Neural cell (in vitro differentiated cells): ENCODE data around the gene WDFY1. TPM values are rescaled to one million over a fixed set of nuclear protein-coding genes. Genes with fewer than 3 reads are reported as not detected.

ENCODE experiments used
- H2AFZ ChIP-seq: fragments of 200-600, 300-800 bp; sonication (generic), shearing (Covaris generic); 2 replicates; pipeline ENCODE4 v1.6.0; 2014; ENCODE audit warnings: low read depth, mild to moderate bottlenecking, antibody characterized with exemption, low read length, moderate library complexity
- H3F3A ChIP-seq: fragments of 200-600 bp; shearing (Covaris generic); 2 replicates; pipeline ENCODE4 v1.6.1; 2016; ENCODE audit warnings: mild to moderate bottlenecking, moderate library complexity, mixed read lengths, antibody characterized with exemption, low read length; ENCODE audit not compliant: insufficient read depth, poor library complexity, severe bottlenecking
- H3K27ac ChIP-seq: fragments of 200-600, 300-800 bp; sonication (generic), shearing (Covaris generic); 2 replicates; pipeline ENCODE4 v1.5.1; 2014; ENCODE audit warnings: mild to moderate bottlenecking, low read length, moderate library complexity
- H3K27me3 ChIP-seq: fragments of 300-800, 200-600 bp; sonication (generic), shearing (Covaris generic); 2 replicates; pipeline ENCODE4 v1.6.0; 2014; ENCODE audit warnings: mild to moderate bottlenecking, low read depth, low read length, moderate library complexity; ENCODE audit not compliant: insufficient read depth
- H3K36me3 ChIP-seq: fragments of 300-800, 200-600 bp; sonication (generic), shearing (Covaris generic); 2 replicates; pipeline ENCODE4 v1.5.1; 2014; ENCODE audit warnings: mild to moderate bottlenecking, antibody characterized with exemption, low read length, moderate library complexity; ENCODE audit not compliant: insufficient read depth
- H3K4me2 ChIP-seq: fragments of 300-800, 200-600 bp; sonication (generic), shearing (Covaris generic); 2 replicates; pipeline ENCODE4 v1.6.0; 2014; ENCODE audit warnings: mild to moderate bottlenecking, low read length
- H3K4me3 ChIP-seq: fragments of 300-800, 200-600 bp; sonication (generic), shearing (Covaris generic); 2 replicates; pipeline ENCODE4 v1.5.1; 2014; ENCODE audit warnings: mild to moderate bottlenecking, low read length, moderate library complexity
- H3K79me2 ChIP-seq: fragments of 200-600 bp; shearing (Covaris generic); replicated peaks from 2 replicates; pipeline ENCODE4 v1.6.0; 2014; ENCODE audit warnings: mild to moderate bottlenecking, low read length, moderate library complexity; ENCODE audit not compliant: insufficient read depth
- H3K9ac ChIP-seq: fragments of 300-800, 200-600 bp; sonication (generic), shearing (Covaris generic); 2 replicates; pipeline ENCODE4 v1.6.1; 2016; ENCODE audit warnings: mild to moderate bottlenecking, low read length, mixed read lengths
- H3K9me2 ChIP-seq: fragments of 200-600 bp; shearing (Covaris generic); 2 replicates; pipeline ENCODE4 v1.6.1; 2016; ENCODE audit warnings: mild to moderate bottlenecking, low read length, mixed read lengths; ENCODE audit not compliant: insufficient read depth
- H3K9me3 ChIP-seq: fragments of 200-600, 300-800 bp; sonication (generic), shearing (Covaris generic); 2 replicates; pipeline ENCODE4 v1.6.1; 2016; ENCODE audit warnings: mild to moderate bottlenecking, mixed run types, low read length, moderate library complexity, mixed read lengths
- H4K20me1 ChIP-seq: fragments of 200-600 bp; shearing (Covaris generic); 2 replicates; pipeline ENCODE4 v1.6.1; 2016; ENCODE audit warnings: mild to moderate bottlenecking, mixed run types; ENCODE audit not compliant: insufficient read depth
- CTCF ChIP-seq: fragments of 450-650 bp; IDR thresholded peaks from 2 replicates; pipeline ENCODE4 v1.5.1; 2014; ENCODE audit warnings: antibody characterized with exemption, mild to moderate bottlenecking, moderate library complexity; ENCODE audit not compliant: poor library complexity, severe bottlenecking
- EP300 ChIP-seq: fragments of 450-650 bp; conservative IDR thresholded peaks from 2 replicates; pipeline ENCODE4 v1.6.1; 2014; ENCODE audit warnings: antibody characterized with exemption, mild to moderate bottlenecking, moderate library complexity; ENCODE audit not compliant: poor library complexity, severe bottlenecking
- EZH2 ChIP-seq: fragments of 200-600, 300-800 bp; shearing (Covaris generic), sonication (generic); IDR thresholded peaks from 2 replicates; pipeline ENCODE4 v1.6.1; 2014; ENCODE audit warnings: antibody characterized with exemption, low read length, borderline replicate concordance, mild to moderate bottlenecking; ENCODE audit not compliant: insufficient read depth, poor library complexity, severe bottlenecking
- MXI1 ChIP-seq: fragments of 450-650 bp; conservative IDR thresholded peaks from 2 replicates; pipeline ENCODE4 v1.6.1; 2014; ENCODE audit warnings: antibody characterized with exemption, mild to moderate bottlenecking; ENCODE audit not compliant: poor library complexity, severe bottlenecking
- POLR2AphosphoS5 ChIP-seq: IDR thresholded peaks from 2 replicates; pipeline ENCODE4 v1.6.1; 2012
- RAD21 ChIP-seq: fragments of 450-650 bp; conservative IDR thresholded peaks from 2 replicates; pipeline ENCODE4 v1.6.1; 2014; ENCODE audit warnings: antibody characterized with exemption, mild to moderate bottlenecking, moderate library complexity
- SMC3 ChIP-seq: fragments of 450-650 bp; conservative IDR thresholded peaks from 2 replicates; pipeline ENCODE4 v1.6.1; 2014; ENCODE audit warnings: antibody characterized with exemption, mild to moderate bottlenecking, moderate library complexity; ENCODE audit not compliant: poor library complexity
- TAF1 ChIP-seq: IDR thresholded peaks from 2 replicates; pipeline ENCODE4 v1.6.1; 2012; ENCODE audit warnings: low read depth
- polyA plus RNA-seq: library from polyadenylated mRNA; depleted of rRNA; stranded (reverse); fragments of >200 nt; gene quantifications from 2 replicates; pipeline ENCODE4 v1.2.3, GENCODE V29; 2014
- TF ChIP-seq, protein P1 (sequence below): IDR thresholded peaks from 2 replicates; pipeline ENCODE4 v1.6.1; 2012; ENCODE audit warnings: borderline replicate concordance

The WDFY1 gene
- polyA plus RNA-seq, 1 donor from 2014 or later = 49.4 TPM

DNA sequence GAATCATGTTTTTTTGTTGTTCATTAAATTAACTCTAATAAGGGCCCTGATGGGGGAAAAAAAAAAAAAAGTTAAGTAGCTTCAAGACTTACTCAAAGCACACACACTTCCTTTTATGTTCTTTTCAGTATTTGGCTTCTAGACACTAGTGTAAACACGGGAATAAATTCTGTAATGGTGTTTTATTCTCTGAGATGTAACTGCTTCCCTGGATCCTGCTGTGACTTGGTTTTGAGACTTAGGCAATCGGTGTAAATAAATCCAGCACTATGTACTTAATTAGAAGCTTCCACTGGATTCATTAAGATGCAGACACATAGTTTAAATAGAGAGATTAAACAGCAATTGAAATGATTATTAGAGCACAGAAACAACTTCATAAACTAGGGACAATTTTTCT lies 81.6 kb downstream of the WDFY1 start:
- no peak overlapping the region for H3K9ac ChIP-seq
- no peaks in the 10 kb centered on the region for H3K79me2 ChIP-seq
- no peak overlapping the region for H3K4me2 ChIP-seq
- H3F3A ChIP-seq = no peaks in the 10 kb centered on the region
- H3K36me3 ChIP-seq = no peaks in the 10 kb centered on the region
- TF ChIP-seq EZH2 = no peak
- TF ChIP-seq RAD21 = no peak
- TF ChIP-seq, protein P1, sequence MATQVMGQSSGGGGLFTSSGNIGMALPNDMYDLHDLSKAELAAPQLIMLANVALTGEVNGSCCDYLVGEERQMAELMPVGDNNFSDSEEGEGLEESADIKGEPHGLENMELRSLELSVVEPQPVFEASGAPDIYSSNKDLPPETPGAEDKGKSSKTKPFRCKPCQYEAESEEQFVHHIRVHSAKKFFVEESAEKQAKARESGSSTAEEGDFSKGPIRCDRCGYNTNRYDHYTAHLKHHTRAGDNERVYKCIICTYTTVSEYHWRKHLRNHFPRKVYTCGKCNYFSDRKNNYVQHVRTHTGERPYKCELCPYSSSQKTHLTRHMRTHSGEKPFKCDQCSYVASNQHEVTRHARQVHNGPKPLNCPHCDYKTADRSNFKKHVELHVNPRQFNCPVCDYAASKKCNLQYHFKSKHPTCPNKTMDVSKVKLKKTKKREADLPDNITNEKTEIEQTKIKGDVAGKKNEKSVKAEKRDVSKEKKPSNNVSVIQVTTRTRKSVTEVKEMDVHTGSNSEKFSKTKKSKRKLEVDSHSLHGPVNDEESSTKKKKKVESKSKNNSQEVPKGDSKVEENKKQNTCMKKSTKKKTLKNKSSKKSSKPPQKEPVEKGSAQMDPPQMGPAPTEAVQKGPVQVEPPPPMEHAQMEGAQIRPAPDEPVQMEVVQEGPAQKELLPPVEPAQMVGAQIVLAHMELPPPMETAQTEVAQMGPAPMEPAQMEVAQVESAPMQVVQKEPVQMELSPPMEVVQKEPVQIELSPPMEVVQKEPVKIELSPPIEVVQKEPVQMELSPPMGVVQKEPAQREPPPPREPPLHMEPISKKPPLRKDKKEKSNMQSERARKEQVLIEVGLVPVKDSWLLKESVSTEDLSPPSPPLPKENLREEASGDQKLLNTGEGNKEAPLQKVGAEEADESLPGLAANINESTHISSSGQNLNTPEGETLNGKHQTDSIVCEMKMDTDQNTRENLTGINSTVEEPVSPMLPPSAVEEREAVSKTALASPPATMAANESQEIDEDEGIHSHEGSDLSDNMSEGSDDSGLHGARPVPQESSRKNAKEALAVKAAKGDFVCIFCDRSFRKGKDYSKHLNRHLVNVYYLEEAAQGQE = no peak
- TF ChIP-seq SMC3 = no peak
- TF ChIP-seq EP300 = no peak
- no peak for TF ChIP-seq CTCF
- no peak for TF ChIP-seq TAF1
- no peak for TF ChIP-seq MXI1
- no peak for TF ChIP-seq POLR2AphosphoS5
- H3K9me2 ChIP-seq = no peaks in the 10 kb centered on the region
- no peaks in the 10 kb centered on the region for H4K20me1 ChIP-seq
- no peak overlapping the region for H3K4me3 ChIP-seq
- no peak overlapping the region for H3K27ac ChIP-seq
- H2AFZ ChIP-seq = no peak overlapping the region
- no peaks in the 10 kb centered on the region for H3K27me3 ChIP-seq
- no peaks in the 10 kb centered on the region for H3K9me3 ChIP-seq

- Histone ChIP-seq H3K9me3 (no peaks in the 10 kb centered on the region), H3K9me2 (no peaks in the 10 kb centered on the region), H3K9ac (no peak overlapping the region), H3F3A (no peaks in the 10 kb centered on the region), H3K27ac (no peak overlapping the region), H4K20me1 (no peaks in the 10 kb centered on the region), H3K27me3 (no peaks in the 10 kb centered on the region), H2AFZ (no peak overlapping the region), H3K79me2 (no peaks in the 10 kb centered on the region), H3K36me3 (no peaks in the 10 kb centered on the region), H3K4me2 (no peak overlapping the region), H3K4me3 (no peak overlapping the region)
- TF ChIP-seq CTCF (no peak), EP300 (no peak), SMC3 (no peak), EZH2 (no peak), POLR2AphosphoS5 (no peak), MXI1 (no peak), RAD21 (no peak), TAF1 (no peak)
- TF ChIP-seq, protein P1 = no peak
These were observed 84.1 kb downstream of the WDFY1 start for GRCh38 chr2:223860809-223861738.
